Right cardiac atrium (tissue), 5 donors: ENCODE measurements around the gene RALB. TPM values are rescaled to one million over a fixed set of nuclear protein-coding genes. Genes with fewer than 3 reads are reported as not detected.

Experiments
- ATAC-seq, 2 donors: fragments of 200-7000 bp; cut with Tn5 transposase; one replicate each; pipeline versions ENCODE4 v1.8.0 to v1.9.1; 2020; ENCODE audit warnings: moderate library complexity in 2 of 2, mild to moderate bottlenecking in 1 of 2
- DNase-seq, 3 donors: peaks; one replicate each; pipeline ENCODE4 v3.0.0-alpha.2; 2020
- H3K27ac ChIP-seq: one replicate; pipeline ENCODE4 v1.5.1; 2013; ENCODE audit warnings: mild to moderate bottlenecking, low read length, control low read depth, moderate library complexity
- H3K27me3 ChIP-seq: one replicate; pipeline ENCODE4 v1.6.1; 2013; ENCODE audit not compliant: control insufficient read depth, insufficient read depth
- H3K4me1 ChIP-seq: one replicate; pipeline ENCODE4 v1.6.1; 2013; ENCODE audit warnings: low read length; ENCODE audit not compliant: control insufficient read depth, insufficient read depth
- H3K4me3 ChIP-seq: one replicate; pipeline ENCODE4 v1.5.1; 2013; ENCODE audit warnings: low read length, control low read depth
- H3K9me3 ChIP-seq: one replicate; pipeline ENCODE4 v1.6.1; 2013; ENCODE audit warnings: low read length; ENCODE audit not compliant: control insufficient read depth
- WGBS: extraction: QIAGEN DNeasy Blood & Tissue Kit; methylation state at CpG from one replicate; pipeline ENCODE4 v1.1.7; 2013; 5-methylcytosine and 5-hydroxymethylcytosine counted together
- intact Hi-C, 4 donors: fragments of 100-400 bp; cut with DNase I; formaldehyde crosslinking; loops; one replicate each; pipeline versions ENCODE4 v1.11.0 to v1.14.0; 2022 to 2023
- polyA plus RNA-seq: library from polyadenylated mRNA; stranded (reverse); fragments of 200-250 nt; gene quantifications from one replicate; pipeline ENCODE4 v1.2.3, GENCODE V29; 2013
- total RNA-seq, 4 donors: library from RNA; stranded (reverse); fragmentation: NEBNext Ultra II Directional; extraction: Animal tissue kit (Norgen Biotek cat#: 25700); gene quantifications; one replicate each; pipeline ENCODE4 v1.2.1, GENCODE V29; 2021
- donor health status: healthy with polysubstance abuse.
- donor health status: DM: no; HTN: yes; CAD: no.
- donor health status: DM: no; HTN: no; CAD: no.
- donor health status: DM: no; HTN: yes; CAD: no; lungs with severe emphysema.
- donor health status: DM: yes; HTN: yes; CAD: no.

The RALB gene
- total and polyA plus RNA-seq, 5 donors: 44.2 to 57.2 (median 48.9) TPM

DNA sequence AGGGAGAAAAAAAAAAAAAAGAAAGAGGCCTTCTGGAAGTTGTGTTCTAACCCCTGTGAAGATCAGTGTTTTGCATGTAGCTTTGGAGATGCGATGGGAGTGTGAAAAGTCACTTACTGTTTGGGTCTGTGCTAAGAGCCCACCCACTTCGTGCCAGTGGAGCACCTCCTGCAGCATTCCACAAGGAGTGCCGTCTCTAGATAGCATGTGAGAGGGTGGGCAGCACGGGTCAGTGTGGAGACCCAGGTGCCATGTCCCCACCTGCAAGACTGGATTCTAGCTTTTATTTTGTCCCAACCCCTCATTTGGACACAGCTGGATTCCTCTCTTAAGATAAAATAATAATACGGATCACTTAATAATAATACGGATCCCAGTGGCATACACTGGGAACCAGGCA, 17.0 kb upstream of the RALB start:
- intact Hi-C loops: no loop called here

GRCh38 chr2:120236316-120236715, 16.3 kb upstream of the RALB start:
- ATAC-seq: no peak
- no peaks in the 10 kb centered on the region for H3K4me1 ChIP-seq
- WGBS: 90% methylated on average over 10 of the region's 10 CpGs
- intact Hi-C loops: no loop called here
- H3K4me3 ChIP-seq: no peak overlapping the region
- no peak for DNase-seq
- H3K27me3 ChIP-seq: no peaks in the 10 kb centered on the region
- no peak overlapping the region for H3K27ac ChIP-seq
- H3K9me3 ChIP-seq: no peaks in the 10 kb centered on the region

More for the DNA sequence above, 17.0 kb upstream of the RALB start:
- no peak overlapping the region for H3K27ac ChIP-seq
- no peak overlapping the region for H3K4me3 ChIP-seq
- H3K27me3 ChIP-seq: no peaks in the 10 kb centered on the region
- ATAC-seq (no peak), DNase-seq (no peak)
- no peaks in the 10 kb centered on the region for H3K4me1 ChIP-seq
- no peaks in the 10 kb centered on the region for H3K9me3 ChIP-seq
- 89% methylated on average over 6 of the region's 6 CpGs for WGBS

GRCh38 chr2:120236791-120237190, 15.9 kb upstream of the RALB start:
- no peak for ATAC-seq
- no peaks in the 10 kb centered on the region for H3K9me3 ChIP-seq
- 90% methylated on average over 5 of the region's 5 CpGs for WGBS
- H3K27me3 ChIP-seq: no peaks in the 10 kb centered on the region
- intact Hi-C loops: no loop called here
- H3K4me1 ChIP-seq: no peaks in the 10 kb centered on the region
- no peak for DNase-seq
- H3K4me3 ChIP-seq: no peak overlapping the region
- no peak overlapping the region for H3K27ac ChIP-seq

- Histone ChIP-seq H3K27me3 (no peaks in the 10 kb centered on the region), H3K4me3 (no peak overlapping the region), H3K27ac (no peak overlapping the region), H3K9me3 (no peaks in the 10 kb centered on the region), H3K4me1 (no peaks in the 10 kb centered on the region)
- DNase-seq (no peak), ATAC-seq (peak in 1 of 2 donors; percentile 13)
- 78% methylated on average over 10 of the region's 10 CpGs for WGBS
- intact Hi-C loops: no loop called here
Observed at GRCh38 chr2:120237491-120237902, 15.2 kb upstream of the RALB start.

DNA sequence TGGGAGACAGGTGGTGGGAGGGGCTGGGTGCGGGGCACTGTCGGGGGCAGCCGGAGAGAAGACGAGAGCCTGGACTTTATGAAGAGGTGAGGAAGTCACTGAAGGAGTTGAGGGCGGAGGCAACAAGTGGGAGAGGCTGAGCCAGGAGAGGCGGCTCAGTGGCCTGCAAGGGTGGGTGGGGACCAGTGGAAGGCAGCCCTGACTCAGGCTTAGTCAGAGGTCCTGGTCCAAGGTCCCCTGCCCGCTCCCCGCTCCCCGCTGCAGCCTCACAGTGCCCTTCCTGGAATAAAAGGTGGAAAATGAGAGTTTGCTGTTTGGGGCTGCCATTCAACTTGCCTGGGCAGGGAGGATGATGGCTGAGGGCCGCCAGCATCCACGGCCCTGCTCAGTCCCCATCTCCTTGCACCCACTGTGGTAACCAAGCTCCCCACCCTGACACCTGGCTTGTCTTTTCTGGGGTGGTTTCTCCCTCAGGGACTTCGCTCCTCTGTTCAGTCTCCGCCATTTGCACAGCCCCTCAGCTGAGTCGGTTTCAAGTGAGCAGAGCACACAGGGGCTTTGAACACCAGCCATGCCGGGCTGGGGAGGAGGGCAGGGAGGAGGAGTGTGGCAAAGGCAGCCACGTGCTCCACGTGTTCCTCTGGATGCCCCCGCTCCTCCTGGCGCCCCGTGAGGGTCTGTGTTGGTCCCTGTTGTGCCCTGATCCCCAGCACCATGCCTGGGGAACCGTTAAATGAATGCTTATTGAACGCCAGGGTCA, 13.7 kb upstream of the RALB start:
- 77% methylated on average over 22 of the region's 22 CpGs for WGBS
- no peaks in the 10 kb centered on the region for H3K9me3 ChIP-seq
- peak overlapping the region; percentile 22 for H3K27ac ChIP-seq
- H3K27me3 ChIP-seq: no peaks in the 10 kb centered on the region
- intact Hi-C loops: no loop called here
- ATAC-seq: peak; percentile 59 to 90
- H3K4me1 ChIP-seq: no peaks in the 10 kb centered on the region
- no peak overlapping the region for H3K4me3 ChIP-seq
- peak in 1 of 3 donors; percentile 74 for DNase-seq

DNA sequence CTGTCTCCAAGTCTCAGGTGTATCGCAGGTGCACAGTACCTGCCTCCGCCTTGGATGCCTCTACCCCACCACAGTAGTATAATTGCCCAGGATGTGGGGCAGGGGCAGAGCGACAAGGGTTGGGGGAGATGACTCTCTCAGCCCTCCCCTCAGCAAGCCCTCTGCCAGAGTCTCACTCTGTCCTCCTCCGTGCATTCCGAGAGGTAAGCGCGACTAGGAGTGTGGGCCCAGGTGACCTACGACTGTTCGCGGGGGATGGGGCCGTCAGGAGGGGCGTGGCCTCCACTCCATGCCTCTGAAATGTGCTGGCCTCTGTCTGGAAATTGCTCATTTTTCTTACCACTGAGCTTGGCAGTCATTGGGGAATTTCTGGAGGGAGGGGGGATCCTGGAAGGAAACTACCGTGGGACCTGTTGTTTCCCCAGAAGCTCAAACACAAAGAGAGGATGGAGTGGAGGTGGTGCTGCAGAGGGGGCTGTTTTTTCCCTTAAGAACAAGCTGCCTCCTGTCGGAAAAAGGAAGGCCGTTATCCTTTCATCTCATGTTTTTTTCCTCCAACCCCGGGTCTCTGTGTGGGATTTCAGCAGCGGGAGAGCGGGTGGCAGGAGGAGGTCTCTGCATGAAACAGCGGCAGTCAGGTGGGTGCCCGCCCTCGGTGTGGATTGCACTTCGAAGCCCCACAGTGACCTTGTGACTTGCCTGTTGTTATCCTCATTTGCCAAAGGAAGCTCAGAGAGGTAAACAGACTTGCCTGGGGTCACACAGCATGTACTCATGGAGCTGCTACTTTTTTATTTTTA, 13.0 kb upstream of the RALB start:
- Histone ChIP-seq H3K4me1 (no peaks in the 10 kb centered on the region), H3K9me3 (no peaks in the 10 kb centered on the region), H3K27ac (peak overlapping the region; percentile 22), H3K27me3 (no peaks in the 10 kb centered on the region), H3K4me3 (no peak overlapping the region)
- DNase-seq (peak; percentile 65 to 81 (median 80)), ATAC-seq (peak; percentile 75 to 88)
- WGBS: 42% methylated on average over 22 of the region's 22 CpGs
- intact Hi-C loops: no loop called here

GRCh38 chr2:120240901-120241429, 11.7 kb upstream of the RALB start:
- no peak overlapping the region for H3K4me3 ChIP-seq
- no peaks in the 10 kb centered on the region for H3K9me3 ChIP-seq
- H3K27me3 ChIP-seq: no peaks in the 10 kb centered on the region
- intact Hi-C loops: no loop called here
- peak overlapping the region; percentile 23 for H3K27ac ChIP-seq
- no peak for DNase-seq
- ATAC-seq: no peak
- WGBS: 78% methylated on average over 10 of the region's 10 CpGs
- H3K4me1 ChIP-seq: peaks cover 4% of the 10 kb centered on the region

DNA sequence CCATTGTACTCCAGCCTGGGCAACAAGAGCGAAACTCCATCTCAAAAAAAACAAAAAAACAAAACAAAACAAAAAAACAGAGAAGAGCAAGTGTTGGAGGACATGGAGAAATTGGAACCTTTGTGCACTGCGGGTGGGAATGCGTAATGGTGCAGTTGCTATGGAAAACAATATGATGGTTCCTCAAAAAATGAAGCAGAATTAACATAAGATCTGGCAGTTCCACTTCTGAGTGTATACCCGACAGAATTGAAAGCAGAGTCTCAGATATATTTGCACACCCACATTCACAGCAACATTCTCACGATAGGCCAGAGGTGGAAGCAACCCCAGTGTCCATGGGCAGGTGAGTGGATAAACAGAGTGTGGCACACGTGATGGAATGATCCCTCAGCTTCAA, 11.0 kb upstream of the RALB start:
- Histone ChIP-seq H3K4me1 (peaks cover 4% of the 10 kb centered on the region), H3K27ac (no peak overlapping the region), H3K4me3 (no peak overlapping the region), H3K27me3 (no peaks in the 10 kb centered on the region), H3K9me3 (no peaks in the 10 kb centered on the region)
- ATAC-seq: no peak
- DNase-seq: no peak
- intact Hi-C loops: no loop called here
- WGBS: 82% methylated on average over 6 of the region's 6 CpGs

- Histone ChIP-seq H3K27me3 (no peaks in the 10 kb centered on the region), H3K9me3 (no peaks in the 10 kb centered on the region), H3K4me1 (peaks cover 5% of the 10 kb centered on the region), H3K4me3 (no peak overlapping the region), H3K27ac (no peak overlapping the region)
- ATAC-seq (no peak), DNase-seq (no peak)
- WGBS: 75% methylated on average over 3 of the region's 3 CpGs
- intact Hi-C loops: no loop called here
Observed at GRCh38 chr2:120243211-120243610, 9.4 kb upstream of the RALB start.

GRCh38 chr2:120243875-120244553, 8.6 kb upstream of the RALB start:
- WGBS: 96% methylated on average over 9 of the region's 9 CpGs
- H3K27me3 ChIP-seq: no peaks in the 10 kb centered on the region
- no peaks in the 10 kb centered on the region for H3K9me3 ChIP-seq
- DNase-seq (no peak), ATAC-seq (no peak)
- H3K4me1 ChIP-seq: peaks cover 5% of the 10 kb centered on the region
- no peak overlapping the region for H3K4me3 ChIP-seq
- H3K27ac ChIP-seq: no peak overlapping the region
- intact Hi-C loops: no loop called here
